B cell (primary cell): ENCODE results near the gene STYX. TPM values are rescaled to one million over a fixed set of nuclear protein-coding genes. Genes with fewer than 3 reads are reported as not detected.

Source experiments
- ATAC-seq: fragments of 200-7000 bp; cut with Tn5 transposase; one replicate; pipeline ENCODE4 v1.10.0; 2021; ENCODE audit warnings: low read depth, mild to moderate bottlenecking, moderate number of reproducible peaks, moderate library complexity
- CTCF ChIA-PET: fragments of 350-600 bp; sonication (Branson Sonifier 250); formaldehyde crosslinking; loops from one replicate; lab custom pipeline; 2021; ENCODE audit warnings: antibody characterized with exemption, inconsistent platforms; lab: Charles Lee
- POLR2A ChIA-PET: fragments of 350-600 bp; sonication (Branson Sonifier 250); formaldehyde crosslinking; loops from one replicate; lab custom pipeline; 2021; ENCODE audit warnings: antibody characterized with exemption; lab: Charles Lee
- DNase-seq: peaks from one replicate; pipeline ENCODE4 v3.0.0; 2013
- H2AFZ ChIP-seq: 2 replicates; pipeline ENCODE4 v1.6.1; 2012; ENCODE audit warnings: mild to moderate bottlenecking, low read depth, low read length; ENCODE audit not compliant: insufficient read depth, poor library complexity, severe bottlenecking
- H3K27ac ChIP-seq, 2 donors: 1 replicate in 1 of 2; 2 replicates in 1 of 2; pipeline ENCODE4 v1.5.1; 2012 to 2013; ENCODE audit warnings: low read length in 2 of 2, mild to moderate bottlenecking in 2 of 2, moderate library complexity in 1 of 2
- H3K27me3 ChIP-seq, 4 experiments: fragments of 200-600 bp in 1 of 4; sonication (generic) in 1 of 4; replicated peaks in 1 of 4; 1 replicate in 2 of 4; 2 replicates in 2 of 4; pipeline versions ENCODE4 v1.6.1 to v1.7.0; 2013 to 2016; ENCODE audit warnings: low read length in 3 of 4, mild to moderate bottlenecking in 2 of 4, mixed read lengths in 1 of 4, moderate library complexity in 1 of 4; ENCODE audit not compliant: insufficient read depth in 4 of 4, control insufficient read depth in 3 of 4; ENCODE audit errors: control extremely low read depth in 1 of 4
- H3K36me3 ChIP-seq, 2 experiments: replicated peaks in 1 of 2; 1 replicate in 1 of 2; 2 replicates in 1 of 2; pipeline versions ENCODE4 v1.6.1 to v1.7.1; 2013; ENCODE audit warnings: low read length in 1 of 2; ENCODE audit not compliant: insufficient read depth in 2 of 2, control insufficient read depth in 1 of 2; ENCODE audit errors: control extremely low read depth in 1 of 2, extremely low read depth in 1 of 2
- H3K4me1 ChIP-seq, 2 donors: fragments of 200-600 bp in 1 of 2; sonication (generic) in 1 of 2; 1 replicate in 1 of 2; 2 replicates in 1 of 2; pipeline versions ENCODE4 v1.5.1 to v1.6.1; 2013 to 2017; ENCODE audit warnings: low read length in 2 of 2; ENCODE audit not compliant: control insufficient read depth in 2 of 2, insufficient read depth in 2 of 2
- H3K4me2 ChIP-seq: replicated peaks from 2 replicates; pipeline ENCODE3; 2012; ENCODE audit warnings: mild to moderate bottlenecking, low read depth, low read length; ENCODE audit not compliant: poor library complexity, severe bottlenecking
- H3K4me3 ChIP-seq, 5 experiments: fragments of 200-600 bp in 1 of 5; sonication (generic) in 1 of 5; 1 replicate in 3 of 5; 2 replicates in 2 of 5; pipeline versions ENCODE4 v1.5.1 to v1.7.0; 2011 to 2016; ENCODE audit warnings: low read length in 4 of 5, mild to moderate bottlenecking in 4 of 5, low read depth in 2 of 5, control low read depth in 1 of 5, moderate library complexity in 1 of 5; ENCODE audit not compliant: insufficient read depth in 1 of 5; ENCODE audit errors: control extremely low read depth in 1 of 5, extremely low read depth in 1 of 5
- H3K79me2 ChIP-seq: fragments of 200-600 bp; sonication (generic); one replicate; pipeline ENCODE4 v1.6.0; 2016; ENCODE audit warnings: low read length; ENCODE audit not compliant: control insufficient read depth, insufficient read depth
- H3K9ac ChIP-seq: fragments of 200-600 bp; sonication (generic); 2 replicates; pipeline ENCODE4 v1.6.1; 2017; ENCODE audit warnings: mild to moderate bottlenecking, low read length, moderate library complexity
- H3K9me3 ChIP-seq, 3 donors: one replicate each; pipeline versions ENCODE4 v1.6.1 to v1.7.1; 2013; ENCODE audit warnings: low read length in 2 of 3; ENCODE audit not compliant: control insufficient read depth in 2 of 3, insufficient read depth in 1 of 3; ENCODE audit errors: control extremely low read depth in 1 of 3
- H4K20me1 ChIP-seq: 2 replicates; pipeline ENCODE4 v1.6.0; 2012; ENCODE audit warnings: mild to moderate bottlenecking, low read length; ENCODE audit not compliant: insufficient read depth, control insufficient read depth, poor library complexity, severe bottlenecking
- H3K27ac Mint-ChIP-seq: one replicate; pipeline ENCODE4 v1.8.0; 2021; ENCODE audit warnings: mixed read lengths
- H3K27me3 Mint-ChIP-seq: one replicate; pipeline ENCODE4 v1.8.0; 2021; ENCODE audit warnings: mixed read lengths
- H3K4me1 Mint-ChIP-seq: one replicate; pipeline ENCODE4 v1.8.0; 2021; ENCODE audit warnings: mixed read lengths
- H3K4me3 Mint-ChIP-seq: one replicate; pipeline ENCODE4 v1.8.0; 2021; ENCODE audit warnings: mixed read lengths
- H3K9me3 Mint-ChIP-seq: one replicate; pipeline ENCODE4 v1.8.0; 2022; ENCODE audit warnings: mixed read lengths; ENCODE audit not compliant: insufficient read depth
- EZH2 ChIP-seq: IDR thresholded peaks from 2 replicates; pipeline ENCODE4 v1.6.1; 2012; ENCODE audit warnings: borderline replicate concordance, low read depth, mild to moderate bottlenecking, moderate library complexity, low read length; ENCODE audit not compliant: insufficient read depth, poor library complexity, severe bottlenecking
- WGBS: methylation state at CpG from one replicate; pipeline ENCODE4 v1.1.5; 2013; ENCODE audit warnings: missing lambda C conversion rate; ENCODE audit not compliant: insufficient coverage; 5-methylcytosine and 5-hydroxymethylcytosine counted together
- intact Hi-C: fragments of 100-400 bp; cut with micrococcal nuclease; formaldehyde crosslinking; loops from one replicate; pipeline ENCODE4 v1.10.0; 2022
- polyA plus RNA-seq: library from polyadenylated mRNA; depleted of rRNA; stranded (reverse); fragments of >200 nt; gene quantifications from 2 replicates; pipeline ENCODE4 v1.2.3, GENCODE V29; 2012
- total RNA-seq, 2 donors: library from RNA; stranded (reverse); fragments of 120-200 nt in 1 of 2; gene quantifications; 1 replicate in 1 of 2; 2 replicates in 1 of 2; pipeline versions ENCODE4 v1.2.3 to v1.2.4, GENCODE V29; 2013 to 2022
- TF ChIP-seq, protein P1 (sequence below): fragments of 200-600 bp; IDR thresholded peaks from one replicate; pipeline ENCODE4 v1.8.0; 2022; ENCODE audit warnings: antibody characterized with exemption, mild to moderate bottlenecking

Gene STYX
- total and polyA plus RNA-seq, 2 donors (not counting 1 experiment from before 2014, with no cell fraction given): 5.0 to 15.7 TPM

GRCh38 chr14:52776816-52777215 is 46.9 kb downstream of the STYX start:
- CTCF ChIA-PET: interaction anchor here (0.7 to 1.7 kb wide), 3 partner anchors 10 to 476 kb away, joined by 3 to 5 read pairs (median 3); no protein-coding TSS in a partner anchor
- no peaks in the 10 kb centered on the region for H3K79me2 ChIP-seq
- no peaks in the 10 kb centered on the region for H3K4me1 Mint-ChIP-seq
- H3K27me3 Mint-ChIP-seq: no peaks in the 10 kb centered on the region
- no peaks in the 10 kb centered on the region for H3K9me3 ChIP-seq
- intact Hi-C loops: no loop called here
- no peak overlapping the region for H3K9ac ChIP-seq
- H3K36me3 ChIP-seq: peaks cover 4 to 19% of the 10 kb centered on the region in 2 experiments
- TF ChIP-seq, protein P1, sequence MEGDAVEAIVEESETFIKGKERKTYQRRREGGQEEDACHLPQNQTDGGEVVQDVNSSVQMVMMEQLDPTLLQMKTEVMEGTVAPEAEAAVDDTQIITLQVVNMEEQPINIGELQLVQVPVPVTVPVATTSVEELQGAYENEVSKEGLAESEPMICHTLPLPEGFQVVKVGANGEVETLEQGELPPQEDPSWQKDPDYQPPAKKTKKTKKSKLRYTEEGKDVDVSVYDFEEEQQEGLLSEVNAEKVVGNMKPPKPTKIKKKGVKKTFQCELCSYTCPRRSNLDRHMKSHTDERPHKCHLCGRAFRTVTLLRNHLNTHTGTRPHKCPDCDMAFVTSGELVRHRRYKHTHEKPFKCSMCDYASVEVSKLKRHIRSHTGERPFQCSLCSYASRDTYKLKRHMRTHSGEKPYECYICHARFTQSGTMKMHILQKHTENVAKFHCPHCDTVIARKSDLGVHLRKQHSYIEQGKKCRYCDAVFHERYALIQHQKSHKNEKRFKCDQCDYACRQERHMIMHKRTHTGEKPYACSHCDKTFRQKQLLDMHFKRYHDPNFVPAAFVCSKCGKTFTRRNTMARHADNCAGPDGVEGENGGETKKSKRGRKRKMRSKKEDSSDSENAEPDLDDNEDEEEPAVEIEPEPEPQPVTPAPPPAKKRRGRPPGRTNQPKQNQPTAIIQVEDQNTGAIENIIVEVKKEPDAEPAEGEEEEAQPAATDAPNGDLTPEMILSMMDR: no peak
- TF ChIP-seq EZH2: no peak
- no peaks in the 10 kb centered on the region for H4K20me1 ChIP-seq
- no peak overlapping the region for H3K4me3 ChIP-seq
- no peaks in the 10 kb centered on the region for H3K27me3 ChIP-seq
- 97% methylated on average over 5 of the region's 7 CpGs for WGBS
- no peak overlapping the region for H3K4me2 ChIP-seq
- H3K27ac Mint-ChIP-seq: no peak overlapping the region
- ATAC-seq (no peak), DNase-seq (no peak)
- H2AFZ ChIP-seq: no peak overlapping the region
- no peaks in the 10 kb centered on the region for H3K9me3 Mint-ChIP-seq
- POLR2A ChIA-PET: no interaction called here
- no peak overlapping the region for H3K27ac ChIP-seq
- H3K4me3 Mint-ChIP-seq: no peak overlapping the region
- H3K4me1 ChIP-seq: no peaks in the 10 kb centered on the region

DNA sequence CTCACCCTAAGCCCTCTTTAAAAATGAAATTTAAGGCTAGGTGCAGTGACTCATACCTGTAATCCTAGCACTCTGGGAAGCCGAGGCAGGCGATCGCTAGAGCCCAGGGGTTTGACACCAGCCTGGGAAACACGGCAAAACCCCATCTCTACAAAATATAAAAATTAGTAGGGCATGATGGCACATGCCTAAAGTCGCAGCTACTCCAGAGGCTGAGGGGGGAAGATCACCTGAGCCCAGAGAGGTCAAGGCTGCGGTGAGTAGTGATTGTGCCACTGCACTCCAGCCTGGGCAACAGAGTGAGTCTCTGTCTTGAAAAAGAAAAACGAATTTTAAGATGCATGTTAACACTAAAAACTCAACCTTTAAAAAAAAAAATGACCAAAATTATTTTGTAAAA is 48.7 kb downstream of the STYX start:
- H3K27me3 Mint-ChIP-seq: no peaks in the 10 kb centered on the region
- Histone ChIP-seq H3K4me1 (no peaks in the 10 kb centered on the region), H3K27me3 (no peaks in the 10 kb centered on the region), H3K27ac (no peak overlapping the region), H2AFZ (no peak overlapping the region), H3K36me3 (peaks cover 3 to 12% of the 10 kb centered on the region in 2 experiments), H3K79me2 (no peaks in the 10 kb centered on the region), H3K4me3 (no peak overlapping the region), H4K20me1 (no peaks in the 10 kb centered on the region), H3K9me3 (no peaks in the 10 kb centered on the region), H3K4me2 (no peak overlapping the region), H3K9ac (no peak overlapping the region)
- H3K4me1 Mint-ChIP-seq: no peaks in the 10 kb centered on the region
- 100% methylated on average over 1 of the region's 7 CpGs for WGBS
- H3K9me3 Mint-ChIP-seq: no peaks in the 10 kb centered on the region
- intact Hi-C loops: no loop called here
- H3K4me3 Mint-ChIP-seq: no peak overlapping the region
- no peak for TF ChIP-seq EZH2
- TF ChIP-seq, protein P1: no peak
- ATAC-seq: no peak
- POLR2A ChIA-PET: no interaction called here
- CTCF ChIA-PET: no interaction called here
- no peak for DNase-seq
- no peak overlapping the region for H3K27ac Mint-ChIP-seq
